AG09319 (cell line): ENCODE data around the gene ELMO2.

Source experiments
- DNase-seq: peaks from one replicate; pipeline ENCODE4 v3.0.0-alpha.2; 2010; ENCODE audit warnings: low read depth; ENCODE audit errors: extremely low read depth
- CTCF ChIP-seq: IDR thresholded peaks from 2 replicates; pipeline ENCODE4 v1.5.1; 2011; ENCODE audit warnings: low read depth, mild to moderate bottlenecking, inconsistent platforms, low read length, moderate library complexity

The ELMO2 gene

GRCh38 chr20:46336735-46337134 is 69.7 kb downstream of the ELMO2 start:
- no peak for TF ChIP-seq CTCF
- DNase-seq: no peak

- DNase-seq: no peak
- no peak for TF ChIP-seq CTCF
These were observed 72.0 kb downstream of the ELMO2 start for GRCh38 chr20:46334303-46334904.

GRCh38 chr20:46333161-46333991 is 73.0 kb downstream of the ELMO2 start:
- no peak for DNase-seq
- TF ChIP-seq CTCF: no peak

GRCh38 chr20:46332373-46333160 is 73.8 kb downstream of the ELMO2 start:
- TF ChIP-seq CTCF: no peak

GRCh38 chr20:46331611-46332361 is 74.6 kb downstream of the ELMO2 start:
- no peak for DNase-seq
- TF ChIP-seq CTCF: no peak

More at GRCh38 chr20:46332373-46333160, 73.8 kb downstream of the ELMO2 start:
- DNase-seq: no peak

GRCh38 chr20:46330831-46331371 is 75.5 kb downstream of the ELMO2 start:
- no peak for DNase-seq
- no peak for TF ChIP-seq CTCF
